K562 (cell line): ENCODE data around the gene LMNB1. TPM values are rescaled to one million over a fixed set of nuclear protein-coding genes. Genes with fewer than 3 reads are reported as not detected.

ENCODE experiments used
- ATAC-seq: fragments of 200-7000 bp; cut with Tn5 transposase; 3 replicates; pipeline ENCODE4 v1.9.1; 2020; ENCODE audit warnings: moderate library complexity
- BruUV-seq: library from RNA; stranded (reverse); fragments of 400-500 nt; replicated peaks from 2 replicates; lab custom pipeline; 2021; lab: Mats Ljungman, UMichigan
- CTCF ChIA-PET: fragments of 300-600 bp; formaldehyde crosslinking; extraction: SDS; loops from one replicate; lab custom pipeline; 2021; ENCODE audit warnings: low intra/inter-chr PET ratio; lab: Yijun Ruan, JAX
- POLR2A ChIA-PET: fragments of 300-600, 350-650 bp; sonication (Branson Sonifier 250); formaldehyde crosslinking; extraction: SDS; loops from one replicate; lab custom pipeline; 2021; ENCODE audit warnings: antibody characterized with exemption, inconsistent platforms; lab: Yijun Ruan, JAX
- DNase-seq, 4 experiments: peaks; one replicate each; pipeline versions ENCODE4 v3.0.0 to v3.0.0-alpha.2; 2011 to 2018; ENCODE audit warnings: low spot score in 3 of 4, mixed read lengths in 3 of 4; ENCODE audit errors: extremely low read depth in 1 of 4
- FAIRE-seq: peaks from 2 replicates; lab custom pipeline; 2011; peaks lifted over from hg19 to GRCh38; lab: Jason Lieb, UNC
- H2AFZ ChIP-seq: 2 replicates; pipeline ENCODE4 v1.6.0; 2011; ENCODE audit warnings: low read depth, low read length, control low read depth, inconsistent platforms
- H3K27ac ChIP-seq: fragments of 200-600 bp; 3 replicates; pipeline ENCODE4 v1.8.0; 2011; ENCODE audit warnings: low read depth, mild to moderate bottlenecking, control low read depth, inconsistent platforms, low read length, moderate library complexity, mixed read lengths; ENCODE audit errors: extremely low read depth
- H3K27me3 ChIP-seq, 2 experiments: fragments of 300-600 bp in 1 of 2; 2 replicates in 1 of 2; 3 replicates in 1 of 2; pipeline versions ENCODE4 v1.6.0 to v1.8.0; 2011; ENCODE audit warnings: inconsistent platforms in 2 of 2, low read length in 2 of 2, mild to moderate bottlenecking in 1 of 2, mixed read lengths in 1 of 2, moderate library complexity in 1 of 2; ENCODE audit not compliant: control insufficient read depth in 2 of 2, insufficient read depth in 2 of 2
- H3K36me3 ChIP-seq: fragments of 300-600 bp; 3 replicates; pipeline ENCODE4 v1.8.0; 2011; ENCODE audit warnings: mild to moderate bottlenecking, low read length, inconsistent platforms; ENCODE audit not compliant: control insufficient read depth, insufficient read depth
- H3K4me1 ChIP-seq, 2 experiments: fragments of 200-600 bp in 1 of 2; replicated peaks in 1 of 2; 2 replicates in 1 of 2; 3 replicates in 1 of 2; pipeline versions ENCODE4 v1.5.1 to v1.8.0; 2011; ENCODE audit warnings: inconsistent platforms in 2 of 2, low read length in 2 of 2, mild to moderate bottlenecking in 1 of 2, mixed read lengths in 1 of 2, moderate library complexity in 1 of 2; ENCODE audit not compliant: control insufficient read depth in 2 of 2, insufficient read depth in 2 of 2
- H3K4me2 ChIP-seq: 2 replicates; pipeline ENCODE4 v1.6.1; 2011; ENCODE audit warnings: low read length, control low read depth, inconsistent platforms, mixed read lengths; ENCODE audit not compliant: insufficient read depth
- H3K4me3 ChIP-seq: fragments of 200-600 bp; sonication (generic), shearing (Covaris generic); 2 replicates; pipeline ENCODE4 v1.5.1; 2016; ENCODE audit warnings: control low read depth, inconsistent platforms
- H3K79me2 ChIP-seq: fragments of 200-600 bp; 3 replicates; pipeline ENCODE4 v1.8.0; 2011; ENCODE audit warnings: low read length, inconsistent platforms; ENCODE audit not compliant: control insufficient read depth, insufficient read depth
- H3K9ac ChIP-seq, 2 experiments: 2 replicates each; pipeline versions ENCODE4 v1.6.0 to v1.6.1; 2011; ENCODE audit warnings: low read depth in 2 of 2, low read length in 2 of 2, control low read depth in 1 of 2, inconsistent platforms in 1 of 2, mild to moderate bottlenecking in 1 of 2, mixed read lengths in 1 of 2; ENCODE audit not compliant: insufficient read depth in 1 of 2
- H3K9me1 ChIP-seq: one replicate; pipeline ENCODE4 v1.6.0; 2011; ENCODE audit warnings: inconsistent platforms, mild to moderate bottlenecking, low read length, moderate library complexity; ENCODE audit not compliant: control insufficient read depth, insufficient read depth
- H3K9me3 ChIP-seq: replicated peaks from 2 replicates; pipeline ENCODE4 v1.5.1; 2011; ENCODE audit warnings: low read depth, low read length, inconsistent platforms; ENCODE audit not compliant: control insufficient read depth, insufficient read depth
- H4K20me1 ChIP-seq: replicated peaks from 2 replicates; pipeline ENCODE4 v1.6.1; 2011; ENCODE audit warnings: low read length, inconsistent platforms, mixed read lengths; ENCODE audit not compliant: control insufficient read depth, insufficient read depth
- CEBPB ChIP-seq: fragments of 450-650 bp; IDR thresholded peaks from 2 replicates; pipeline ENCODE4 v1.6.1; 2016; ENCODE audit warnings: missing genetic modification characterization, missing compliant biosample characterization
- CREB1 ChIP-seq, 2 experiments: sonication (generic) in 1 of 2; formaldehyde crosslinking in 1 of 2; IDR thresholded peaks; 2 replicates each; pipeline versions ENCODE4 v1.6.1 to v1.8.0; 2012 to 2022; ENCODE audit warnings: inconsistent platforms in 1 of 2, mild to moderate bottlenecking in 1 of 2, missing genetic modification reagents in 1 of 2, moderate library complexity in 1 of 2
- DLX4 ChIP-seq: fragments of 250-450 bp; sonication (Bioruptor Pico); IDR thresholded peaks from 2 replicates; pipeline ENCODE4 v1.6.1; 2021; ENCODE audit warnings: mild to moderate bottlenecking
- EGR1 ChIP-seq: fragments of 450-650 bp; conservative IDR thresholded peaks from 2 replicates; pipeline ENCODE4 v1.6.1; 2017; ENCODE audit warnings: mild to moderate bottlenecking
- FOXA1 ChIP-seq: fragments of 450-650 bp; IDR thresholded peaks from 2 replicates; pipeline ENCODE4 v1.6.1; 2016; ENCODE audit warnings: mild to moderate bottlenecking, borderline replicate concordance
- POLR2B ChIP-seq: fragments of 450-650 bp; IDR thresholded peaks from 2 replicates; pipeline ENCODE4 v1.6.1; 2018; ENCODE audit warnings: low read depth; ENCODE audit not compliant: partially characterized antibody
- POLR2G ChIP-seq: fragments of 200-400 bp; formaldehyde crosslinking; IDR thresholded peaks from 2 replicates; pipeline ENCODE4 v1.6.1; 2017; ENCODE audit warnings: low read depth, mild to moderate bottlenecking, antibody characterized with exemption, low read length, moderate library complexity
- WGBS: fragments of 100-300 bp; shearing (Covaris generic); methylation state at CpG from one replicate; pipeline ENCODE4 v1.1.6; 2016; ENCODE audit warnings: low coverage, mixed read lengths; ENCODE audit not compliant: insufficient coverage; ENCODE audit errors: missing lambda C conversion rate; 5-methylcytosine and 5-hydroxymethylcytosine counted together
- in situ Hi-C: fragments of 300-500 bp; cut with MboI; formaldehyde crosslinking; loops from 4 replicates; pipeline ENCODE4 v1.15.0; 2018; ENCODE audit warnings: inconsistent platforms, mixed read lengths
- intact Hi-C: fragments of 100-400 bp; cut with micrococcal nuclease; formaldehyde crosslinking; loops from 2 replicates; pipeline ENCODE4 v1.14.2; 2022
- polyA plus RNA-seq, 8 experiments: library from polyadenylated mRNA; depleted of rRNA in 4 of 8; stranded (reverse) in 5 of 8; unstranded in 3 of 8; fragments of >200 nt; fragmentation: Nextera tagmentation in 2 of 8; fragmentation: Illumina TruSeq in 1 of 8; extraction: Ambion mirVana in 2 of 8; extraction: Trizol in 1 of 8; gene quantifications; 2 replicates each; pipeline versions ENCODE4 v1.2.1 to v1.2.3, GENCODE V29; 2011 to 2014; ENCODE audit warnings: inconsistent platforms in 1 of 8, missing spikeins in 1 of 8
- total RNA-seq, 7 experiments: library from RNA; depleted of rRNA in 6 of 7; stranded (reverse); fragments of >200 nt in 6 of 7; fragmentation: Illumina TruSeq in 2 of 7; extraction: Trizol in 2 of 7; gene quantifications; 2 replicates each; pipeline versions ENCODE4 v1.2.1 to v1.2.3, GENCODE V29; 2011 to 2021; ENCODE audit warnings: low replicate concordance in 1 of 7

LMNB1 gene
- total and polyA plus RNA-seq, 9 of the 15 experiments (the other 6 are each of a cell fraction or from before 2014, with no cell fraction given): 2.8 to 190 (median 131) TPM

- intact Hi-C loops: no loop called here
- CTCF ChIA-PET: no interaction called here
- in situ Hi-C loops: no loop called here
- H3K36me3 ChIP-seq: peaks cover 23% of the 10 kb centered on the region
- POLR2A ChIA-PET: no interaction called here
- 81% methylated on average over 16 of the region's 22 CpGs for WGBS
- H3K27ac ChIP-seq: no peak overlapping the region
- no peaks in the 10 kb centered on the region for H3K9me1 ChIP-seq
- no peak overlapping the region for H3K4me2 ChIP-seq
- no peak overlapping the region for H3K9ac ChIP-seq
- TF ChIP-seq EGR1 (peak; percentile 26; the same call in 1 of the 2 replicates), DLX4 (no peak), POLR2G (peak; percentile 46; the same call in 1 of the 2 replicates), CREB1 (IDR thresholded peaks at IDR 0.05) (no peak), CREB1 (CRISPR knock-in tag; IDR thresholded peaks at IDR 0.05) (0 out of 2 replicates have a peak, but pooled peaks have one; percentile 9)
- TF ChIP-seq, all 486 proteins: peak for 3
- no peaks in the 10 kb centered on the region for H3K9me3 ChIP-seq
- no peak overlapping the region for H3K4me3 ChIP-seq
- no peaks in the 10 kb centered on the region for H3K27me3 ChIP-seq
- H3K4me1 ChIP-seq: peaks cover 0 to 12% of the 10 kb centered on the region in 2 experiments; a peak in 2 of 5 replicates
- BruUV-seq: TSS peak; percentile 22
- ATAC-seq (no peak), FAIRE-seq (no peak), DNase-seq (no peak)
- no peaks in the 10 kb centered on the region for H3K79me2 ChIP-seq
- no peaks in the 10 kb centered on the region for H4K20me1 ChIP-seq
- H2AFZ ChIP-seq: no peak overlapping the region
These were observed 92.1 kb downstream of the LMNB1 start for GRCh38 chr5:126869005-126869451.

GRCh38 chr5:126871441-126871840 is 94.5 kb downstream of the LMNB1 start:
- ChIA-PET POLR2A (no interaction called here), CTCF (no interaction called here)
- no peak for FAIRE-seq
- Histone ChIP-seq H2AFZ (no peak overlapping the region), H3K36me3 (peaks cover 32% of the 10 kb centered on the region), H3K9me1 (no peaks in the 10 kb centered on the region), H3K27me3 (no peaks in the 10 kb centered on the region), H3K9me3 (no peaks in the 10 kb centered on the region), H3K4me3 (no peak overlapping the region), H3K9ac (no peak overlapping the region), H3K27ac (no peak overlapping the region), H3K79me2 (no peaks in the 10 kb centered on the region)
- intact Hi-C loops (no loop called here), in situ Hi-C loops (no loop called here)
- no TSS peak for BruUV-seq
- WGBS: 81% methylated on average over 5 of the region's 6 CpGs
- no peak for DNase-seq
- no peak for ATAC-seq
- TF ChIP-seq FOXA1 (no peak), POLR2B (peak; percentile 13), CEBPB (tag) (0 out of 2 replicates have a peak, but pooled peaks have one; percentile 30)
- TF ChIP-seq, all 486 proteins: peak for 2
- Histone ChIP-seq H3K4me2 (no peak overlapping the region), H4K20me1 (no peaks in the 10 kb centered on the region), H3K4me1 (peaks cover 6 to 15% of the 10 kb centered on the region in 2 experiments)
